DMS 273 (cell line): ENCODE data around the gene RBMS3.
A peak's percentile ranks its signal among the peaks of the same experiment; 100 is the strongest.
"Not testable (repeated sequence)": the region's sequence is repeated elsewhere in the genome, so short reads cannot be mapped to it uniquely, and the experiment has no call there.

Experiments
- DNase-seq: peaks from one replicate; lab custom pipeline; 2025; ENCODE audit not compliant: unreplicated experiment; lab: John Stamatoyannopoulos, UW

Gene RBMS3

DNA sequence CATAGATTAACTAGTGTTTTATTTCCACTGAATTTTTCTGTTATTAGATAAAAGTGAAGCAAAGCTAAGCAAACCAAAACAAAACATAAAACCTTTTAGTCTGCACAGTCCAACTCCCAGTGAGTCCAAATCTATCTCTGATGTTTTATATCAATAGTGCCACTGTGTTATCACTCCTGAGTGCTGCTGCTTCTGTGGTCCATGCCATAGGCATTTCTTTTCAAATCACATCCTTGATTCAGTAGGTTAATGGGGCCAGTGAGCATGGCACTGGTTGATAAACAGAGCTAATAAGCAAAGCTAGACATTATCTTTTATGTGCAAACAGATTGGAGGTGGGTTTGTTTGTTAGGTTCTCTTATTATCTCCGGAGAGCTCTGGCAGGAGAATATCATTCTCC is 30.0 kb downstream of the RBMS3 start:
- DNase-seq, result no peak

DNA sequence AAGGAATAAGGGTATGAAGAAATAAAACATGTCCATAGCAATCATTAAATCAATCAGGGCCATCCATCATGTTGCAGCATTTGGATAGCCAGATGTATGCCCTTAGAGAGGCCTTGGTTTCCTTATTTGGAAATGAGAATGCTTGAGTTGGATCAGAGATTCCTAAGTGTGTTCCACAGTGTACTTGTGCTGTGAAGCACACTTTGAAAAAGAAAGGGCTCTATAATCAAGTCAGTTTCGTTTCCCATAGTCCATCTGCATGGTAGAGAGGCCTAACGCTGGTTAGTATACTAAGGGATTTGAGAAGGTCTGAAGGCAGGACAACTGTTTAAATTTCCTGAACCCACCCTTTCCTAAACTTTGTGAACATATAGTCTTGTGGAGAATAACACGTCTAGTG is 30.9 kb downstream of the RBMS3 start:
- no peak for DNase-seq

DNA sequence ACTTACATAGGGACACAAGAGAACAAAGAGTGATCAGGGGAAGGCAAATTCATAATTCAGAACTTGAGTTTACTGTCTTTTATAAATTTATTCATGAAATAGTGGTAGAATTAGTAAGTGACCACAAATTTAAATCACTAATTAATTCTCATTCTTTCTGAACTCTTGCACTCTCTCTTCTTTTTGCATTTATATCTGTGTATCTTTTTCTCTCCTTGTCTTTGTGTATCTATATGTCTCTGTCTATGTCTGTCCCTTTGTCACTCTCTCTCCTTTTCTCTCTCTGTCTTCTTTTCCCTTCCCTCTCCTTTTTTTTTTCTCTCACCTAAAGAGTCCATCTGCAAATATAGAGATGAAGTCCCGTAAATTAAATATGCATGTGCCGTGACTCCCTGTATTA is 31.5 kb downstream of the RBMS3 start:
- no peak for DNase-seq

DNA sequence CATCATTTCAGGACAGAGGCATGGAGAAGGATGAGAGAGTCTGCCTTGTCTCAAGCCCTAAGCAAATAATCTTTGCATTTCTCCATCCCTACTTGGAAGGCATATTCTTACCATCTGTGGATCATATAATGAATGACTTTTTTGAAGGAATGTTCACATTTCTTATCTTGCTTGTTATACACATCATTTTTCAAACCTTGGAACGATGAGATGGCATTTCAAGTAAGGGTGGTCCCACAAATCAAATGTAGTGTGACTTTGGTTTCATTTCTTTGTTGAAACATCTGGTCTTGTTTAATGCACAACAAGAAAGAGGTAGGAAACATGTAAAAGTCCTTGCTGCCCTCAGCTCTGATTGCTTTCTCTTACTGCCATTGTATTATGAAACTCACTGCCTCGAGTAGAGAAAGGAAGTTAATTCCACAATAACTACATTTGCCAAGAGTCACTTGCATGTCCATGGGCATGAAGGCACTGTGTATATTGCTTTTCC is 32.1 kb downstream of the RBMS3 start:
- no peak for DNase-seq

DNA sequence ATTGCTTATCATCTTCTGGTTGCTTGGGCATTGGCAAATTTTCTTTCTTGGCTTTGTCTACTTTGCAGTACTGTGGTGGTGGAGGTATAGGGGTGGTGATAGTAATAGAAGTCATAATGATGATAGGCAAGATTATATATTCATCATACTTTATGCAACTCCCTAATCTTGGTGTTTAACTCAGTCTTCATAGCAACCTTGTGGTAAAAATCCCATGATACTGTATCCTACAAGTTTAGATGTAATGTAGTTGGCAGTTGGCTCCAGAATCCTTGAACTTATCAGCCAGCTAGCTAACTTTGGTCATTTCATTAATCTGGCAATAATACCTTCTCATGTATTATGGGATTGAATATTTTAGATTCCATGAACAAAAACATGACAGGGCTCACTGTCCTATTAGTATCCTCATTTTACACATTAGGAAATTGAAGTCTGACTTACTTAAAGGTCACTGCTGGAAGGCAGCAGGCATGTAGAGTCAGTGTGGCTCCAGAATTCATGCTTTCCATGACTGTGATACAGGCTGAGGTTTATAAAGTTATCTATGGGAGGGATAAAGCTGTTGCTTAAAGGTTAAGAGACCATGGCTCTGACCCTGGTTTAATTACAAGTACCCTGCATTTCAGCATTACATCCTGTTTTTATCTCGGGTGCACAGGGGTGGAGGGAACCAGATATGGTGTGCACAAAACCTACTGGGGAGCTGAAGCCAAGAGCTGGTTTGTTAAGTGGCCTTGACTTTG is 33.3 kb downstream of the RBMS3 start:
- no peak for DNase-seq

DNA sequence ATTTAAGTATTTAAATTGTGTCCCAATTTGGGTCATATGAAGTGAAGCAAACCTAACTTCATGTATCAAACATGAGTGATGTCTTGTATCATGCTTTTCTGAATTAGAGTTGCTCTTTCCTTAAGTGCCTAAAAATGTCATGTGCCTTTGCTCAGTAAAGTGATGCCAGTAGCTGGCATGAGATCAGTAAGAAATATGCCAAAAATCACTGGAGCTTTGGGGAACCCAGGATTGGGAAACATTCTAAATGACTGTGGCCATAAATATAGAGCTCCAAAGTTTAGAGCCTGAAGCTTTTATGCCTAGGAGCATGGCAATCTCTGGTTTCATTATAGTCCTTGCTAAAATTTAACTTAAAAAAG is 33.8 kb downstream of the RBMS3 start:
- no peak for DNase-seq

DNA sequence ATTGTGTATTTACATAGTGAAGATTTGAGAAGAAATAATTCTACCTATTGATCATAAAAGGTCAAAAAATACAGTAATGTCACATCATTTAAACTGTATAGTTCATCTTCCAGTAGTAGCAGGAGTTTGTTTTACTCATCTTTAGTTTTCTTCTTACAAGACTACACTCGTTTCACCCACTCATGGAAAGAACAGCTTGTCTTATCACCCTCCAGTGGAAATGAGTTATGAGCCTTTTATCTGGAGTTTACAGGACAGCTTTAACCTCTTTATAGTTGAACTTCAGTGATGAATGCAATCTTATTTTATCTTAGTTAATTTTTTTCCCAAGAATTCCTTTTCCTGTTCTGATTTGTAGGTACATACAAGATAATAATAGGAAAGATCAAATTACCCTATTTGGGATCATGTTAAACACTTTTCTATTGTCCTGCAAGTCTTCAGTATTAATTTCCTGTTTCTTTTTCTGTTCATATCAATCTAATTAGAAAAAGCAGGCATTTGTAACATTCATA is 36.8 kb downstream of the RBMS3 start:
- no peak for DNase-seq

DNA sequence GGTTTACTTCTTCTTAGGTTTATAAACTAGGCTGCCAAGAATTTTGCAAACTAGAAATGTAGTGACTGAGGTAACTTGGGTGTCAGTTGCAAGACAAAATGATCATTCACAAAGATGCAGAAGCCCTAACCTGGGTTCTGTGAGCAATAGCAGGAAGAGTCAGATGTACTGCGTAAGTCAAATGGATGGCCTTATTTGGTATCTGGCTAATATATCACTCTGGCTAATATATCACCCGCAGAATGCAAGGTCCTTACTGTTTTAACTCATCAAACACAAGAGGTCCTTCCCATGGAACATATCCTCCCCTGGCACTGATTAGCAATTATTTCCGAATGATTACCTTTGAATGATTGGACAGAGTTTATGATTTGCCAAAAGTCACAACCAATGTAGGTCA is 37.4 kb downstream of the RBMS3 start:
- DNase-seq, result no peak

DNA sequence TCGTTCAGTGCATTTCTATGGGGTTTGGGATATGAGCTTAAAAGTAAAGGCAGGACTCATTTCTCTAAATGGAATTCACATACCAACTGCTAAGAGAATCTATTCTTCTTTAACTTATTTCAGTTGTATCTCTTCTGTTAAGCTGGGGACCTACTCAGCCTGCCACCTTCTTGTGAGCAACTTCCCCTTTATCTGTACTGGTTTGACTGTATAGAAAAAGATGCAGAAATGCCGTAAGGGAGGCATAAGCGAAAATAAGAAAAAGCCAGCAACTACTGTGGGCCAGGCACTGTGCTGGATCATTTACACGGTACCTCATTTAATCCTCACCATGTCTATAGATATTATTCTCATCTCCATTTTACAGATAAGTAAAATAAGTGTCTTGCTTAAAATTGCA is 38.4 kb downstream of the RBMS3 start:
- DNase-seq, result no peak

DNA sequence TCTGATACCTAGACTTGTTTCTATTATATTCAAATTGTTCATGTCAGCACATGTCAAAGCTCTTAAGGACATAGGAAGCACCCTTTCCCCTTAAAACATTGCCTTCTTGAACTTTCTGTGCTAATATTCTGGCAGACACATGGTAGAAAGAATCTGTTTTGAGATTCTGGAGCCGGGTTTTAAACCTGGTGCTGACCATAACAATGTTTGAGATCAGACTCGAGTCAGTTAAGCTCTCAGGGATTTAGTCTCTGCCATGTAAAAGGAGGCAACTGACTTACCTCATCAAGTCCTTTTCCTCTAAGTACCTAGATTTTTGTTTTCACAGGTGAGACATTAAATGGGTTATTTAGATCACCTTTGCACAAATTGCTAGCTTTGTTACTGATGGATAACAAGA is 38.9 kb downstream of the RBMS3 start:
- DNase-seq, result no peak

DNA sequence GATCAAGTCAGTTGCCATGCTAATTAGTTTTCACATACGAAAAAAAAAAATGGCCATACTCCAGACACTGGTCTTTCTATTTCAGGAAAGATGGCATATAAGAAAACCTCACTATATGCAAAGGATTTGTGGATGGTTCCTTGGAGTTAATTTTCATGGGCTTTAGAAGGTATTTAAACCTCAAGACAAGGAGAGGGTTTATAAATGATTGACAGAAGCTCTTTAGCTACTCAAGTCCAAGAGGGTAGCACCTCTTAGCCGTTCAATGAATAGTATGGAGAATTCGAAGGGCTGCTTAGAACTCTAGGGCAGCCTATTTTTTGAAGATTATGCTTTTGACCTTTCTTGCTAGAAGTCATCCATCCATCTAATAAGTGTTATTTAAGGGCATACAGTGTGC is 41.7 kb downstream of the RBMS3 start:
- DNase-seq, result no peak

DNA sequence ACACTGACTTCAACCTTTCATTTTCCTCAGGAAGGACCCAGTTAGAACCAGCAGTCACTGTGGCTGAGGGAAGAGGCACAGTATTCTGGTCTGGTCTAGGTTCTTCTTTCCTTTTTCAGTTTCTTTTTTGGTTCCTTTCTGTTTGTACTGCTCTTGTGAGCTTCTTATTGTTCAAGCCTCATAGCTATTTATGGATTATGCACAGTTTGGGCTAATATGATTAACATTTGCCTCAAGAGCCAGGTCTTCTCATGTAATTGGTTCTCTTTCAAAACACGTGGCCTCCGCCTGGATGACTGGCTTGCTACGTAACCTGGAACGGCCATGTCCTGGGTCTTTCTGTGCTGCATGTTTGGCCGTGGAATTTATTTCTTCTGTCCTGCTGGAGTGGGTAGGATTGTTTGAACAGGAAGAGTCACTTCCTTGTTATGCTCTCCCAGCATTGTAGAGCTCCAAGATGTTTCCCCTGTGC is 43.3 kb downstream of the RBMS3 start:
- DNase-seq, result no peak

DNA sequence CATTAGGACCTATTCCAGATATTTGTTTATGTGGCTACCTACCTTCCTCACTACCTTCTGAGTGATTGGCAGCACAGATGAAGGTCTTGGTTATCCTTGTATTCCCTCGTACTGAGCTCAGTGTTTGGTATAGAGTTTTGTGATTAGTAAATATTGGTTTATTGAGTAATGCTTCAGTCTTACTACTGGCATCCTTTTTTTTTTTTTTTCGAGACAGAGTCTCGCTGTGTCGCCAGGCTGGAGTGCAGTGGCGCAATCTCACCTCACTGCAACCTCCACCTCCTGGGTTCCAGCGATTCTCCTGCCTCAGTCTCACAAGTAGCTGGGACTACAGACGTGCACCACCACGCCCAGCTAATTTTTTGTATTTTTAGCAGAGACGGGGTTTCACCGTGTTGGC is 45.7 kb downstream of the RBMS3 start:
- DNase-seq, result not testable (repeated sequence)

DNA sequence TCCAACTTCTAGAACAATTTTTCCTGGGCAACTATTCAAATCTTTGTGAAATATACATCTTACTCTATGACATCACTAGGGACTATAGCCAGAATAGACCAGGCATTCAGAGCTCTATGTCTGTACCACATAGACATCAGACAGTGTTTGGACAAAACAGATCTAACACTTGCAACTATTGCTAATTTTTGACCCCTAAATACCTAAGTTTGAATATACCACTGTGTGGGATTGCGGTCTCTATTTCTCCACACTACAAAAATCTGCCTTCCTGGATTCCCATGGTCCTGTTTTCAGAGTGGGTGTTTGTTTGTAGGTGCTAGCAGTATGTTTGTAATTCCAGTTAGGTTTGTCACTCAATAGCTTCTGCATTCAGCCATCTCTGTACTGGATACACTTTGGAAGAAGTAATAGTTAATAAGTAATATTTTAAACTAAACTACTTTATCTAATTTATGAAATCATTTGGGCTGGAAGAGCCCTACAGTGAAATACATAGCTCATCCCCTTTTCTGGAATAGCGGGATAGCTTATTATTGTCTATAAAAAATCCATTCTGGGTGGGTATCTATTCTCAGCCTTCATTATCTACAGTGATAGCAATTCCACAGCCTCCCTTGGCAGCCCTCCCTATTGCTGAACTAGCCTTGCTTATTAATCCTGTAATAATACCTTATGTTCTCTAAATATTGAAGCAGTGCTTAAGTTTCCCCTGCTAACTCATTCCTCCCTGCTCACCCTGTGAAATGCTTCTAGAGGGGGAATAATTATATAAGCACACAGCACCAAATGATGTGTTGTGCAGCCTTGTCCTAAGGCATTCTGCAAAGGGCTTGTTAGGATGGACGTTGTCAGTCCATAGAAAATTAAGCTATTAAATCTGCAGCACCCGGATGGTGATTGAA is 49.4 kb downstream of the RBMS3 start:
- DNase-seq, result no peak

DNA sequence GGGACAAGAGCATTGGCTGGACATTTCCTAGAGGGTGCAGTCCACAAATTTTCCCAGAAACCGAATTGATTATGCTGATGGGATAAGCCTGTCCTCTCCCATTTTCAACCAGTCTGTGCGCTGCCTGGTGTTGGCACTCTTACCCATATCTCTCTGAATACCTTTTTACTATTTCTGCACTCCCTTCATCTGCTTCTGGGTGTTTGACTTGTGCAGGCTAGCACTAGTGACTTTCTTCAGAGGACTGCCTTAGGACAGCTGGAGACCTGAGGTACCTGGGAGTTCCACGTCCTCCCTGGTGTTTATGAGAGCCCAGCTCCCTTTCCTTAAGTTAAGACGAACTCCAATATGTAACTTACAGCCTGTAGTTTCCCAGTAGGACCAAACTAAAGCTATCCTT is 50.2 kb downstream of the RBMS3 start:
- DNase-seq, result no peak

DNA sequence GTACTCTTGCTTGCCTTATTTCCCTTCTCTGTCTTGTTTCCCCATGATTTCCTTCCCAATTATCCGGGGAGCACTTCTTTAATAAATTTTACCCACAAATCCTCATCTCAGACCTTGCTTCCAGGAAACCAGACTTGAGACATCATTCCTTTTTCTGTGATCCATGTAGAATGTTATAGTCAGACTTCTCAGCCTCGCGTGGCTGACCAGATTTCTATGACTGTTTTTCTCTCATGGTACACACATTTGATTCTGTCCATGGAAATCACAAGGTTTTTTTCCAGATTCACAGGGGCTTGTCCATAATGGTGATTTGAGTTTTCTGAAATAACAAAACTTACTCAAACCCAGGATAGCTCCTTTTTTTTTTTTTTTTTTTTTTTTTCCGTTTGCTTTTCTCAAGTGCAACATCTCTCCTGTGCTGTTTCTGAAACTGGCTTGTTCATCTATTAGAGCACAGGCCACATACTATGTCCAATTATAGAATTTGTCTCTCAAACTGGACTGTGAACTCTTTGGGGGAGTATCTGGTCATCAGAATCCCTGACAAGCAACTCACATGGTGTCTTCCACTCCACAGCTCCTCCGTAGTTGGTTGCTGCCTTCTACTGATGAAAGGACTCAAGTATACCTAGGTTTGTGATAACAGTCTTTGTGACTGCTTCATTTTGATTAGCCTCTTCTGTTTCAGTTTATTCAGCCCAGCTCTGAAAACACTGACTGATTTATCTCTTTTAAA is 50.8 kb downstream of the RBMS3 start:
- no peak for DNase-seq

DNA sequence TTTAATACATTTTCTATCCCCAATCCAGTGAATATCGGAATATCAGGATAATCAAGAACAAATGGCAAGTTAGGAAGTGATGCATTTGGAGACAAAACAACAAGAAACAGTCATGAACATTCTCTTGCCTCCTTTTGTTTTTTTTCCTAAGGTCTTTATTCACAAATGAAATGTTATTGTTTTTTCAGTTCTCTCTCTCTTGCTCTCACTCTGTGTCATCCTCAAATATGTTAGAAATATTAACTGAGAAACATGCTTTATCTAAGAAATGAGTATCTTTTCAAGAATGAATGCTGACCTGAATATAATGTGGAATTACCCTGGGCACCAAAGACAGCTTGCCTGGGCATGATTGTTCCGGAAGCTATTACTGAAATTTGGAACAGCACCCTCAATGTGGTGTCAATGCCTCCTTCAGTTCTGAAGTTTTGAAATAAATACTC is 51.3 kb downstream of the RBMS3 start:
- no peak for DNase-seq

DNA sequence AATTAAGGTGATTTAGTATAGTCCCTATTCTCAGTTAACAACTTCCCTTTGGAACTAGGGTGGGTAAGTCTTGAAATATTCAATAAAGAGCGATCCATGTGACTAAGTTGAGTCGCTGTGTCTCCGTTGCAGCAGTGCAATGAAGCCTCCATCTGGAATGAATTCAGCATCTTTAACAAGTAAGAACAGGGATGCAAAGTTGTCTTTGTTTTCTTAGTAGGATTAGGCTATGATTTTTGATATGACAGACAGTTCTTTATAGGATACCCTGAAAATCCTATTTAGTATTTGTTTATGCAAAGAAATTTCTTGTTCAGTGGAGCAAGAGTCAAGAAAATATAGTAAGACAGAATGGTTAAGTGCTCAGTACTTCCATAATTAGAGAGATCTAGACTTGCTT is 52.7 kb downstream of the RBMS3 start:
- DNase-seq, result no peak

DNA sequence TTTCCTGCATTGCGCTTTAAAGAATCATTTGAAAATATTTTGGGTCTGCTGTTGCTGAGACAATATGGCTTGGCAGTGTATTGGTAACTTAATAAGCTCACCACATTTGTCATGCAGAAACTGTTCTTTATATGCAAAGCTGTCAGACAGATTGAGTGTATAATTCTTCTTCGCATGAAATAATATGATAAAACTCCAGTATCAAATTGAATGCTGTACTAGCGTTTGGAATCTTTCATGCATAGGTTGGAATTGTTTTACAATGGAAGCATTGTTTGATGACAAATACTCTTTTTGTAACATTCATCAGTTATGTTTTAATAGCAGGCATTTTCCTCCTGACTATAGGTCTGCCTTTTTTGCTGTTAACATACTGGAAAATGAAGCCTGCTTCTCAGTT is 53.8 kb downstream of the RBMS3 start:
- DNase-seq, result peak; percentile 5

DNA sequence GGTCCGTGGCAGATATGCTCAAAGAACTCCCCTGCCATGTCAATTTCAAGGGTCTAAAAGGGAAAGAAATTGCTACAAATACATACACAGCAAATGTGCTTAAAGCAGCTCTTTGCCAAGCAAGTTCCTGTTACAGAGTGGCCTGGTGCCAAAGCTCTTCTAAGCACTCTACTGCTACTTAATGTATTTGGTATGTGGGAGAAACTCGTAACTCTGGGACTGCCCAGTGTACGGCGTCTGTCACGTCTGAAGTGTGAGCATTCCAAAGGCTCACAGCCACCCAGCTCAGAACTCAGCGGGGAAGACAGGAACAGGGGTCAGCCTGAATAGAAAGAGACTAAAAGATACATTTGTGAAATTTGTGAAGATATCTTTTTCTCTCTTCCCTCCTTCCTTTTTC is 54.6 kb downstream of the RBMS3 start:
- DNase-seq, result peak; percentile 88

DNA sequence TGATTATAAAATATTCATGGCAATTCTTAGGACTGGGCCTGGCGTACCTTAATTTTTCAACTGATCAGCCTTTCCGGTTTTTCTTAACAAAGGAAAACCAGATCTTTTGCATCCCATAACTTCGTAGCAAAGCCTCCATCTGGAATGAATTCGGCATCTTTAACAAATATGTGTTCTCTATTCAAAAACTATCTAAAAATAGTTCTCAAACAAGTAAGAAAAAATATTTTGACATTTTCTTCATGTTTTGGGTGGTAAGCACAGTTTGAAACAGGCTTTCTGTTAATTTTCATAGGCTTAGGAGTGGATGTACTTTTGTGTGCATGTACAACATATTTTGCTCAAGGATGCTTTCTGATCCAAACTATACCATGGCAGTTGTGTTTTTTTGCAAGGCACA is 55.1 kb downstream of the RBMS3 start:
- no peak for DNase-seq
